Measurements from ENCODE around the gene CANX.
"Not testable (repeated sequence)": the region's sequence is repeated elsewhere in the genome, so short reads cannot be mapped to it uniquely, and the experiment has no call there.

The CANX gene

DNA sequence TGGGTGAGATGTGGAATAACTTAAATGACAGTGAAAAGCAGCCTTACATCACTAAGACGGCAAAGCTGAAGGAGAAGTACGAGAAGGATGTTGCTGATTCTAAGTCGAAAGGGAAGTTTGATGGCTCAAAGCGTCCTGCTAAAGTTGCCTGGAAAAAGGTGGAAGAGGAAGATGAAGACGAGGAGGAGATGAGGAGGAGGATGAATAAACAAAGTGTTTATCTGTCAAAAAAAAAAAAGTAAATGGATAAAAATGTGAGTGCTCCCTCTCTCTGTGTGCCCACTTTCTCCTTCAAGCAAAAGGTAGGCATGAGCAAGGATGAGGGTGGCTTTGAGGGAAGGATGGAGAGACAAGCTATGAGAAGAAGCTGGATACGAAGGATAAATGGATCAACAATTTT lies 4.2 kb upstream of the CANX start:
- peaks cover 23% of the 10 kb centered on the region for H3K4me1 Mint-ChIP-seq
- H3K27ac Mint-ChIP-seq = no peak overlapping the region
- H3K27me3 Mint-ChIP-seq = no peaks in the 10 kb centered on the region
- H3K36me3 Mint-ChIP-seq = peaks cover 2% of the 10 kb centered on the region
- H3K9me3 Mint-ChIP-seq = no peaks in the 10 kb centered on the region
- H3K4me3 Mint-ChIP-seq = no peak overlapping the region

DNA sequence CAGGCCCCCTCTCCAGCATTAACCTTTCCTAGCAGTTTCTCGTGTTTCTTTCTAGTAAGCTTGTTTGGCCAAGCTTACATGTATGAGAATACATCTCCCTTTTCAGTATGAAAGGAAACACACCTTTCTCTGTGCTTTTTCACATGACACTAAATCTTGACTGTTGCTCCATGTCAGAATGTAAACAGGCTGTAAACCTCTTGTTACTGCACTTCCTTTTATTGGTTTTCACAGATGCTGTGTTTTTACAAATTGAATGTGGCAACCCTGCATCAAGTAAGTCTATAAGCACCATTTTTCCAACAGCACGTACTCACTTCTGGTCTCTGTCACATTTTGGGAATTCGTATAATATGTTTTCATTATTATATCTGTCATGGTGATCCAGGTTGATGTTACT lies 2.2 kb upstream of the CANX start:
- Mint-ChIP-seq H3K4me1 (peaks cover 33% of the 10 kb centered on the region), H3K4me3 (no peak overlapping the region), H3K9me3 (no peaks in the 10 kb centered on the region), H3K27ac (peak overlapping the region; percentile 17), H3K36me3 (peaks cover 9% of the 10 kb centered on the region), H3K27me3 (no peaks in the 10 kb centered on the region)

DNA sequence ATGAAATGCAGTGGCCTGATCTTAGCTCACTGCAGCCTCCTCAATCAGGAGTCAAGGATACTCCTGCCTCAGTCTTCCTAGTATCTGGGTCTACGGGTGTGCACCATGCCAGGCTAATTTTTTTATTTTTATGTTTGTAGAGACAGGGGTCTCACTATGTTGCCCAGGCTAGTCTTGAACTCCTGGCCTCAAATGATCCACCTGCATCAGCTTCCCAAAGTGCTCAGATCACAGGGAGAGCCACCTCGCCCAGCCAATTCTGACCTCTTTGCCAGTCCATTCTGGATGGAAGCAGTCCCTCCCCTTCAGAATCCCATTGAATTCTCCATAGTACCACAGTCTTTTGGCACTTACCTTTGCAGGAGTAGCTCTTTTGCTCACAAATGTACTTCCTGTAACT lies 1.7 kb upstream of the CANX start:
- Mint-ChIP-seq H3K4me3 (peak overlapping the region; percentile 92), H3K4me1 (peaks cover 36% of the 10 kb centered on the region), H3K9me3 (no peaks in the 10 kb centered on the region), H3K27ac (peak overlapping the region; percentile 99), H3K27me3 (no peaks in the 10 kb centered on the region), H3K36me3 (peaks cover 9% of the 10 kb centered on the region)

DNA sequence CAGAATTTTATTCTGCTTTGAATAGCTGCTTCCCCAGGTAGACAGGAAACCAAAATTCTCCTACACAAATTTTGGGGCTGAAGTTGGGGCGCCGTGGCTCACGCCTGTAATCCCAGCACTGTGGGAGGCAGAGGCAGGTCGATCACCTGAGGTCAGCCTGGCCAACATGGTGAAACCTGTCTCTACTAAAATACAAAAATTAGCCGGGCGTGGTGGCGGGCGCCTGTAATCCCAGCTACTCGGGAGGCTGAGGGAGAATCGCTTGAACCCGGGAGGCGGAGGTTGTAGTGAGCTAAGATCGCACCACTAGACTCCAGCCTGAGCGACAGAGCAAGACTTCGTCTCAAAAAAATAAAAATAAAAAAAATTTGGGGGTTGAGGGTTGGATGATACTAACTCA lies 1.2 kb upstream of the CANX start:
- H3K36me3 Mint-ChIP-seq = peaks cover 12% of the 10 kb centered on the region
- H3K27ac Mint-ChIP-seq = peak overlapping the region; percentile 99
- H3K27me3 Mint-ChIP-seq, H3K9me3 Mint-ChIP-seq: not testable (repeated sequence)
- peak overlapping the region; percentile 92 for H3K4me3 Mint-ChIP-seq
- H3K4me1 Mint-ChIP-seq = peaks cover 40% of the 10 kb centered on the region

DNA sequence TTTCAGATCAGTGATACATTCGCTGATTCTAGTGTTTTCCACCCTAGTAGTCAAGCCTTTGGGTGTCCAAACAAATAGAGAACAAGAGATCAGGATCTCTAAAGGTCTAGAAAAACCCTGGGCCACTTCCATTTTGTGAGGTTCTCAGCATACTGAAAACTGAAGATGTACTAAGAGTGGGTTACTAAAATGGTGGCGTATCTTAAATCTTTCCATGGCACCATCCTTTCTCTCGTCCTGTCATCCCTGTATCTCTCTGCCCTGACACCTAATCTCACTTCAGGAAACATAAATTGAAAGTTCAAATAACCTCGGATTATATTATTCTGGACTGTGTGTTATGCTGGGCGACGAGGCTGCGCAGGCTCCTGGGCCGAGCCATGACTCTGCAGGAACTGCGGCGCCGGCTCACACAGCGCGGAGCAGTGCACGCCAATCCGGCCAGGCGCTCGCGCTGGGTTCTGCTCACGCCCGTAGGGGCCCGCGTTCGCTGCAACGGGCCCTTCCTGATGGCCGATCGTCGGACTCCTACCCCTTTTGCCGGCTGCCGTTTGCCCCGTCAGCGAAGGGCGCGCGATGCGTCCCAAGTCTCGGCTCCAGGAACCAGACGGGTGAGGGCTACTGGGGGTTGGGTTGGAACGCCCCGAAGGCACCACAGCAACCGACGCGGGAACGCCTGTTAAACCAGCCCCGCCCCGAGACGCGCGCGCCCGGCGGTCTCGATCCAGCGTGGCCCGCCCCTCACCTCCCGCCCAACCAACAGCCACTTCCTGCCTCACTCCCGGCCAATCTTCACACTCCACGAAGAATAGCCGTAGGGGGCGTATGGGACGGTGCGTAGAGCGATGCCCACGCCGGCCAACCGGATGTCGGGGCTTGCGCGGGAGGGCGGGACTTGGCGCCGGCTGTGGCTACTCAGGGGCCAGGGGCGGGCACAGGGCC lies 503 bp upstream of the CANX start:
- peak overlapping the region; percentile 92 for H3K4me3 Mint-ChIP-seq
- H3K27ac Mint-ChIP-seq = peak overlapping the region; percentile 99
- peaks cover 43% of the 10 kb centered on the region for H3K4me1 Mint-ChIP-seq
- no peaks in the 10 kb centered on the region for H3K9me3 Mint-ChIP-seq
- H3K36me3 Mint-ChIP-seq = peaks cover 13% of the 10 kb centered on the region
- no peaks in the 10 kb centered on the region for H3K27me3 Mint-ChIP-seq

DNA sequence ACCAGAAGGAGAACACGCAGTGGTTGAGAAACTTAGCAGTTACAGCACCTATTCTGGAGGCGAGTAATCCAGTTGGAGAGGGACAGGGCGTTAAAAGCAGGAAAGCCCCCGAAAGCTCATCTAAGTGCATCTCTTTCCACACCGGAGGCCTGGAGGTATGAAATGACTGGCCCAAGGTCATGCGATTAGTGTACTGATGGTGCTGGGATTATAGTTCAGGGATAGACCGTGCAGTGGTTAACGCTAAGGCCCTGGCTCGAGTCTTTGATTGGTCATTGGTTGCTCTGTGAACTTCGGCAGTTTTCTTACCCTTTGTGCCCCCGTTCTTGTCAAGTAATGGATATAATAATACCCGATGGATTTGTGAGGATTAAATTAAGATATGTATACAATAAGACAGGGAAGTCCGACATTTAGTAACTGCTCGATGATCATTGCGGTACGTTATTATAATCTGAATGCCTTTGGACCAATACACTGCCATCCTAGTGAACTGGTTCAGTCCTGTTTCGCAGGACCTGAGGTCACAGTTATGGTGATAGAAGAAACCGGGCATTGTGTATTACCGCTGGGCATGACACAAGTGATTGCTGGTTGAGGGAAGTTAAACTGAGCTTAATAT lies 960 bp downstream of the CANX start:
- Mint-ChIP-seq H3K4me3 (peak overlapping the region; percentile 91), H3K9me3 (no peaks in the 10 kb centered on the region), H3K27ac (peak overlapping the region; percentile 97), H3K4me1 (peaks cover 46% of the 10 kb centered on the region), H3K27me3 (no peaks in the 10 kb centered on the region), H3K36me3 (peaks cover 16% of the 10 kb centered on the region)

DNA sequence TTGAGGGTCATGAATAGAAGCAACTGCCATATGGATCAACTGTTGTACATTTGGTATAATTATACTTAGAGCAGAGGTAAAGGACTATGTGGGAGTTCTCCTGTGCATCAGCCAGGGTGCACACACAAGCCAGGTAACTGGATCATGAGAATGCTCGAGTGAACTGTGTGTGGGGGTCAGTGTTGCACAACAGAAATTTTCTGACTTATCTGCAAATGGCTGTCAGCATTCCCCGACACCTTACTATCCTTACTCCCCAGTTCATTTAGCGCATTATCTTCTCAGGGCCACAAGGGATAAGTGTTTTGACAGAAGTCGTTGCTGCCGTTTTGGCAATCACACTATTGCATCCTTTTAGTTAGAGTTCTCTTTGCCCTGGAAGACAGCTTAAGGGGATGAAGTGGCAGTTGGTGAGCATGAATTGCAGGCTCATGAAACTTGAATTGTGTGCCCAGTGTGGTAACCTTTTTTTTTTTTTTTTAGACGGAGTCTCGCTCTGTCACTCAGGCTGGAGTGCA lies 1.7 kb downstream of the CANX start:
- Mint-ChIP-seq H3K36me3 (peaks cover 18% of the 10 kb centered on the region), H3K27ac (peak overlapping the region; percentile 8), H3K9me3 (no peaks in the 10 kb centered on the region), H3K27me3 (no peaks in the 10 kb centered on the region), H3K4me3 (peak overlapping the region; percentile 91), H3K4me1 (peaks cover 50% of the 10 kb centered on the region)

DNA sequence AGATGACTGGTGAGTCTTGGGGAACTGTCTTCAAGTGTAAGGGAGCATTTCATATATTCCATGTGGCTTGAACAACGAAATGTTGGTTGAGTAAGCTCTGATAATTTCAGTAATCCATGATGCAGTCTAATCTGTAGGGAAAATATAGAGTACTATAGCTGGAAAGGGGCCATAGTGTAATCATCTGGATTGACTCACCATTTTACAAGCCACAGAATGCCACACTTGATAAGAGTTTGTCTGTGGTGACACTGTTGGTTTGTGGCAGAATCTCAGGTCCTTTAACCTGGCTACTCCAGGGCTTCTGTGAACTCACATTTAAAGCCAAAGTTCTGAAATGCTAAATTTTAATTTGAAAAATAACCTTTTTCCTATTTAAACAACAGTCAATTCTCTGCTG lies 17.5 kb downstream of the CANX start:
- H3K4me1 Mint-ChIP-seq = peaks cover 10% of the 10 kb centered on the region
- no peak overlapping the region for H3K4me3 Mint-ChIP-seq
- H3K27me3 Mint-ChIP-seq = no peaks in the 10 kb centered on the region
- H3K36me3 Mint-ChIP-seq = peaks cover 12% of the 10 kb centered on the region
- H3K9me3 Mint-ChIP-seq = no peaks in the 10 kb centered on the region
- H3K27ac Mint-ChIP-seq = peak overlapping the region; percentile 87

DNA sequence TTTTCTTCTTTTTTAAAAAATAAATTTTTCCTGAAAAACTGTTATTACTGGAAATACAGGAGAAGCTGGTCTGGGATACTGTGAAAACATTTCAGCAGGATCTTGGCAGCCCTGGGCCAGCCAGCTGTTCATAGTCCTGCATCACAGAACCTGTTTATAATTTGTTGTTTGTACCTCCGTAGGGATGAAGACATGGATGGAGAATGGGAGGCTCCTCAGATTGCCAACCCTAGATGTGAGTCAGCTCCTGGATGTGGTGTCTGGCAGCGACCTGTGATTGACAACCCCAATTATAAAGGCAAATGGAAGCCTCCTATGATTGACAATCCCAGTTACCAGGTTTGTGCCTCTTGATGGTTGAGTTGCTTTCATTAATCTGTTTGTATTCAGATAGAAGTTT lies 21.5 kb downstream of the CANX start:
- Mint-ChIP-seq H3K27me3 (no peaks in the 10 kb centered on the region), H3K27ac (no peak overlapping the region), H3K9me3 (no peaks in the 10 kb centered on the region), H3K36me3 (peaks cover 20% of the 10 kb centered on the region), H3K4me1 (peaks cover 13% of the 10 kb centered on the region), H3K4me3 (no peak overlapping the region)

DNA sequence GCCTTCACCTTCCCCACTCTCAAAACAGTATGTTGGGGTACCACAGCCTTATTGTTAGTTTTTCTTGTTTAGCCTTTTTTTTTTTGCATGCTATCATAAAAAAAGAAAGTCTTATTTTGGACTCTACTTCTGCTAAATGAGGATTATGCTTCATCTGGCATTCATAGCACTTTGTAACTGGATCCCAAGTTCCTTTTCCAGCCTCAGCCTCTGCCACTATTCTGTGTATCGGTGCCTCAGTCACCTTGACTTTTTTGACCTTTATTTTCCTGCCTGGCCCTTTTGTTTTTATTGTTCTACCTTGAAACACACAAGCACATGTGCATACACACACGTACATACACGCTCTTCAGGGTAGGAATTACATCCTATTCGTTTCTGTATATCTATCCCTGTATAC lies 25.4 kb downstream of the CANX start:
- Mint-ChIP-seq H3K36me3 (peaks cover 24% of the 10 kb centered on the region), H3K4me1 (peaks cover 3% of the 10 kb centered on the region)

DNA sequence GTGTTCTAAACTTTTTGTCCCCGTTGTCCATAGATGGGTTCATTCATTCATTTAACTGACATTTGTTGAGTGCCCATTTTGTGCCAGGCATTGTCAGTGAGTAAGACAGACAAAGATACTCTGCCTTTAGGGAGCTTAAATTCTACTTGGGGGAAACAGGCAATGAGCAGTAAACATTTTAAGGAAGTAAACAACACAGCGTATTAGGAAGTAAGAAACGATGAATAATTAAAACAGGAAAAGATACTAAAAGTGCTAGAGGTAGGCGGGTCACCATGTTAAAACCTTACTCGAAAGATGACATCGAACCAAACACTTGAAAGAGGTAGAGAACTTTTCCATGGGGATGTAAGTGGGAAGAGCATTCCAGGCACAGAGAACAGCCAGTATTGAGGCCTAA lies 28.3 kb downstream of the CANX start:
- peak overlapping the region; percentile 71 for H3K27ac Mint-ChIP-seq
- H3K9me3 Mint-ChIP-seq = no peaks in the 10 kb centered on the region
- peaks cover 14% of the 10 kb centered on the region for H3K4me1 Mint-ChIP-seq
- no peaks in the 10 kb centered on the region for H3K27me3 Mint-ChIP-seq
- no peak overlapping the region for H3K4me3 Mint-ChIP-seq
- peaks cover 23% of the 10 kb centered on the region for H3K36me3 Mint-ChIP-seq

More for the DNA sequence above, 25.4 kb downstream of the CANX start:
- H3K4me3 Mint-ChIP-seq = no peak overlapping the region
- H3K9me3 Mint-ChIP-seq = no peaks in the 10 kb centered on the region
- H3K27ac Mint-ChIP-seq = no peak overlapping the region
- H3K27me3 Mint-ChIP-seq = no peaks in the 10 kb centered on the region

DNA sequence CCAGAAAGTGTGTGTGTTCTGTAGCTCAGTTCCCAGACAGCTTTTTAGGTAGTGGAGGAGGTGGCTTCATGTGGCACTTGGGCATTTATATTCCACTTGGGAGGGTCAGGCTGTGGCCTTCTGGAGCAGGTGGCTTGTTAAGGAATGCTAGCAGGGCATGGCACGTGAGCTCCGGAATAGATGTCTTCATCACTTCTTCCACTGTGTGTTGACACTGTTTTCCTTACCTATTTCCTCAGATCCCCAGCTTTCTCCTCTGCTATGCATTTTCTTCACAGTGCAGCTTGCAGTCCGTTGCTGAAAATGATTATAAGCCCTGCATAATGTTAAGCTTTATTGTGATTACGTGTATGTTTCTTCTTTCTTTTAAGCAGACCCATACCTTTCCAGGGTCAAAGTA lies 30.5 kb downstream of the CANX start:
- Mint-ChIP-seq H3K4me1 (peaks cover 16% of the 10 kb centered on the region), H3K9me3 (no peaks in the 10 kb centered on the region)

DNA sequence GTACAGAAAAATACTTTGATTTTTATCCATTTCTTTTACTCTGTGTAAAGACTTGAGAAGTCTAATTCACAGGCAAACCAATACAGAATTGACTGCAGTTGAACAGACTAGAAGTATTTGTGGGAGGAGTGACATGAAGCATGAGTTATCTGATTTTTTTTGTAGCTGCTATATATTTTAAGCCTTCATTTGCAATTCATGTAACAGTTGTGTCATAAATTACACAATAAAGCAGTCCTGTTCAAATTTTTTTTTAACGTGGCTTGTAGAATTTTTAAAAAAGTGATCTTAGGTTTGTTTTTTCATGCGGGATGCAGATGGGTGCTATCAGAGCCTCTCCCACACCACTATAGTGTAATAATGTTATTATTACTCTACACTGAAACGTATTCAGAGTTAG lies 31.0 kb downstream of the CANX start:
- H3K4me1 Mint-ChIP-seq = peaks cover 20% of the 10 kb centered on the region
- peaks cover 10% of the 10 kb centered on the region for H3K36me3 Mint-ChIP-seq
- peak overlapping the region; percentile 17 for H3K27ac Mint-ChIP-seq
- no peak overlapping the region for H3K4me3 Mint-ChIP-seq
- no peaks in the 10 kb centered on the region for H3K27me3 Mint-ChIP-seq
- H3K9me3 Mint-ChIP-seq = no peaks in the 10 kb centered on the region

More for the DNA sequence above, 30.5 kb downstream of the CANX start:
- Mint-ChIP-seq H3K36me3 (peaks cover 13% of the 10 kb centered on the region), H3K27me3 (no peaks in the 10 kb centered on the region), H3K27ac (no peak overlapping the region), H3K4me3 (no peak overlapping the region)

DNA sequence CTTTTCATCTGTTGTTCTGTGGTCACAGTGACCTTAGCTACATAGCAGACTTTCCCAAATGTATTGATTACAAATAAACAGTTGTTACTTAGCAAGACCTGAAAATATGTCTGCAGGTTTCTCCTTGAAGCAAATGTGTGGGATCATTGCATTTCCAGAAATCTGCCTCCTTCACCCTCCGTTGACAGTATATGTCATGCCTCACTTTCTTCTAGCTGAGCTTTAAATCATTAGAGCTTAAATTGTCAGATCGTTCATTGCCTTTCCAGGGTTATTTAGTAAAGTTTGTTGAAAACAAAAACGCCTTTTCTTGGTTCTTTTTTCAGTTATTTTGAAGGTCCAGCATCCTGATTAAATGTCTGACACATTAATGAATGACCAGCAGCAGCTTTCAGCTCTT lies 31.6 kb downstream of the CANX start:
- Mint-ChIP-seq H3K27me3 (no peaks in the 10 kb centered on the region), H3K4me3 (no peak overlapping the region), H3K9me3 (no peaks in the 10 kb centered on the region), H3K4me1 (peaks cover 22% of the 10 kb centered on the region), H3K36me3 (peaks cover 10% of the 10 kb centered on the region), H3K27ac (peak overlapping the region; percentile 21)

DNA sequence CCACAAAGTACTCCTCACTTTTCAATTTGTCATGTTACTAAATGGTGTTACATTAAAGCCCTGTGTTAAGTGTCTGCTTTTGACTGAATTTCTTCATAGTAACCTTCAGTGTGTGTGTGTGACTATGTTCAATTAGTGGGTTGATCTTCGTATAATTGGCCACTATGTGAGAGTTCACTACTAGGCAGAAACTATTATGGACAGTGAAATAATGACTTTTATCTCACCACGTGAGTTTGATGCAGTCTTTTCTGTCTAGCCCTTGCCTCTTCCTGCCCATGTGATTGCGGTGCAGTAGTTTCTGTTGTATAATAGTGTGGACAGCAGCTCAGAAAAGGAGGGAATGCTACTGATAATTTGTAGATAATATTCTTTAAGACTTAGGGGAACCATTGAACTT lies 32.1 kb downstream of the CANX start:
- H3K36me3 Mint-ChIP-seq = peaks cover 10% of the 10 kb centered on the region
- H3K4me1 Mint-ChIP-seq = peaks cover 24% of the 10 kb centered on the region
- H3K9me3 Mint-ChIP-seq = no peaks in the 10 kb centered on the region
- H3K4me3 Mint-ChIP-seq = no peak overlapping the region
- no peaks in the 10 kb centered on the region for H3K27me3 Mint-ChIP-seq
- peak overlapping the region; percentile 21 for H3K27ac Mint-ChIP-seq

DNA sequence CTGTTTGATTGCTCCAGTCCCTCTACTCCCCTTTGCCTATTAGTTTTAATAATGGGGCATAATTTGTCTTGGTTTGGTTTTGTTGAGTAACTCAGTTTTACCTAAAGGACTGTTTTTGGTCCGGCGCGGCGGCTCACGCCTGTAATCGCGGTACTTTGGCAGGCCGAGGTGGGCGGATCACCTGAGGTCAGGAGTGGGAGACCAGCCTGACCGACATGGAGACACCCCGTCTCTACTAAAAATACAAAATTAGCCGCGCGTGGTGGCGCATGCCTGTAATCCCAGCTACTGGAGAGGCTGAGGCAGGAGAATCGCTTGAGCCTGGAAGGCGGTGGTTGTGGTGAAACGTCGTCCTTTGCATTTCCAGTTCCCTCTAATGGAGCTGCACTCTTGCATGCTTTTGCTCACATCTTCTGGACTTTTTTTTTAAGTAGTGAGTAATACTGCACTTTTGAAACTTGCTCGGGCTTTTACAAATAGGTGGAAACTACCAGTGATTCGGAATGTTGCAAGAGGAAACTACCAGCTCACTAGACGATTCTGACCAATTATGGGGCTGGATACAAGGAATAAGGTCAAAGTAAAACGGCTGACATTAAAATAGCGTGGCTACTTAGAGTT lies 33.1 kb downstream of the CANX start:
- peak overlapping the region; percentile 90 for H3K4me3 Mint-ChIP-seq
- no peaks in the 10 kb centered on the region for H3K9me3 Mint-ChIP-seq
- H3K4me1 Mint-ChIP-seq = peaks cover 28% of the 10 kb centered on the region
- peaks cover 6% of the 10 kb centered on the region for H3K36me3 Mint-ChIP-seq
- no peaks in the 10 kb centered on the region for H3K27me3 Mint-ChIP-seq
- peak overlapping the region; percentile 97 for H3K27ac Mint-ChIP-seq
